GM06990 (cell line): Measurements from ENCODE around the gene TBC1D24.
"Not testable (repeated sequence)": the region's sequence is repeated elsewhere in the genome, so short reads cannot be mapped to it uniquely, and the experiment has no call there.

ENCODE experiments used
- DNase-seq: peaks from one replicate; pipeline ENCODE4 v3.0.0-alpha.2; 2011; ENCODE audit not compliant: insufficient read length; ENCODE audit errors: extremely low read depth
- H3K27me3 ChIP-seq: replicated peaks from 2 replicates; pipeline ENCODE4 v1.6.0; 2011; ENCODE audit warnings: low read length; ENCODE audit not compliant: control insufficient read depth, insufficient read depth
- H3K36me3 ChIP-seq: 2 replicates; pipeline ENCODE4 v1.5.1; 2011; ENCODE audit warnings: low read length; ENCODE audit not compliant: control insufficient read depth, insufficient read depth
- H3K4me3 ChIP-seq: replicated peaks from 2 replicates; pipeline ENCODE4 v1.5.1; 2011; ENCODE audit warnings: low read depth, mild to moderate bottlenecking, control low read depth, low read length
- CTCF ChIP-seq: IDR thresholded peaks from 2 replicates; pipeline ENCODE4 v1.5.1; 2011; ENCODE audit warnings: low read length, control low read depth, mild to moderate bottlenecking, inconsistent platforms; ENCODE audit not compliant: insufficient read depth, poor library complexity, severe bottlenecking

TBC1D24 gene

GRCh38 chr16:2436110-2436509 is 38.8 kb upstream of the TBC1D24 start:
- H3K36me3 ChIP-seq, result peaks cover 34% of the 10 kb centered on the region
- TF ChIP-seq CTCF, result no peak
- no peak for DNase-seq
- H3K4me3 ChIP-seq, result no peak overlapping the region
- H3K27me3 ChIP-seq, result no peaks in the 10 kb centered on the region

DNA sequence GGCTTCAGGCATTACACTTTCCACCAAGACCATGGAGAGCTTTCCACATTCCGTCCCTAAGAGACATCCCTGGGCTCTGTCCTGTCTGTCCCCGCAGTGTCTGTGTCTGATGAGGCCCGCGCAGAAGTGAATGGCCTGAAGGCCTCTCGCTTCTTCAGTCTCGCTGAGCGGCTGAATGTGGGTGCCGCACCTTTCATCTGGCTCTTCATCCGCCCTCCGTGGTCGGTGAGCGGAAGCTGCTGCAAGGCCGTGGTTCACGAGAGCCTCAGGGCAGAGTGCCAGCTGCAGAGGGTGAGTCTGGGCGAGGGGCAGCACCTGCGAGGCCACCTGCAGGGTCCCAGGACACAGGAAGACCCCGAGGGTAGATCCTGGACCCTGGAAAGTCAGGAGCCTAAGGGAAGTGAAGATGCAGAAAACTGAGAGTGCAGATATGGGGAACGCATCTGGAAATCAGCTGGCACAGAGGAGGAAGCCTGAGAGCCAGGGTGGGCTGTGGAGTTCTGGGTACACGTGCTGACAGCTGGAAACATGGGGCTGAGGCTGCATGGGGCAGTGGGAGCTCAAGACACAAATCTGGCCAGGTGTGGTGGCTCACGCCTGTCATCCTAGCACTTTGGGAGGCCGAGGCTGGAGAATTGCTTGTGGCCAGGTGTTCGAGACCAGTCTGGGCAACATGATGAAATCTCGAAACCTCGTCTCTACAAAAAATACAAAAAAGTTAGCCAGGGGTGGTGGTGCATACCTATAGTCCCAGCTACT is 37.7 kb upstream of the TBC1D24 start:
- no peak overlapping the region for H3K4me3 ChIP-seq
- H3K36me3 ChIP-seq, result peaks cover 36% of the 10 kb centered on the region
- H3K27me3 ChIP-seq, result no peaks in the 10 kb centered on the region
- TF ChIP-seq CTCF, result no peak
- no peak for DNase-seq

GRCh38 chr16:2438121-2438520 is 36.8 kb upstream of the TBC1D24 start:
- Histone ChIP-seq H3K36me3 (peaks cover 30% of the 10 kb centered on the region), H3K27me3 (no peaks in the 10 kb centered on the region), H3K4me3 (no peak overlapping the region)
- no peak for TF ChIP-seq CTCF
- no peak for DNase-seq

GRCh38 chr16:2439598-2439997 is 35.3 kb upstream of the TBC1D24 start:
- Histone ChIP-seq H3K4me3 (no peak overlapping the region), H3K27me3 (no peaks in the 10 kb centered on the region), H3K36me3 (peaks cover 36% of the 10 kb centered on the region)
- TF ChIP-seq CTCF, result no peak
- DNase-seq, result no peak

- peaks cover 44% of the 10 kb centered on the region for H3K36me3 ChIP-seq
- not testable (repeated sequence) for DNase-seq, H3K4me3 ChIP-seq, H3K27me3 ChIP-seq
These were observed 33.7 kb upstream of the TBC1D24 start for GRCh38 chr16:2441143-2441804.

DNA sequence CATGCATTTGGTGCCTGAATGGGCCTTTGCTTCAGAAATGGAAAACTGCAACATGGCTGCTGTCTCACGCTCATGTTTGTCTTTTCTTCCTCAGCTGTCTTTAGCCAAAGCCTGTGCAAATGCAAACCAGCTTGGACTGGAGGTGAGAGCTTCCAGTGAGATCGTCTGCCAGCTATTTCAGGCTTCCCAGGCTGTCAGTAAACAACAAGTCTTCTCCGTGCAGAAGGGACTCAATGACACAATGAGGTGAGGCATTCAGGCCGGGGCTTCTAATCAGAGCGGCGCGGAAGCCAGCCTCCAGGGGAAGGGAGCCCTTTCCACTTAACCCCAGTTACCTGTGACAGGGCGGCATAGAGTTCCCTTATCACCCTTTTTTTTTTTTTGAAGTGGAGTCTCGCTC is 31.4 kb upstream of the TBC1D24 start:
- Histone ChIP-seq H3K4me3 (no peak overlapping the region), H3K27me3 (no peaks in the 10 kb centered on the region), H3K36me3 (peaks cover 42% of the 10 kb centered on the region)
- no peak for DNase-seq
- no peak for TF ChIP-seq CTCF
